CD4-positive, alpha-beta T cell treated with Interleukin-4 for 1 hour (primary cell): ENCODE data around the gene FABP3.
"Not testable (repeated sequence)": the region's sequence is repeated elsewhere in the genome, so short reads cannot be mapped to it uniquely, and the experiment has no call there.

Experiments
- DNase-seq, 2 donors: peaks; one replicate each; pipeline ENCODE4 v3.0.0-alpha.2; 2020 to 2022

Gene FABP3

GRCh38 chr1:31397360-31398095 lies 24.7 kb upstream of the FABP3 start:
- no peak for DNase-seq

DNA sequence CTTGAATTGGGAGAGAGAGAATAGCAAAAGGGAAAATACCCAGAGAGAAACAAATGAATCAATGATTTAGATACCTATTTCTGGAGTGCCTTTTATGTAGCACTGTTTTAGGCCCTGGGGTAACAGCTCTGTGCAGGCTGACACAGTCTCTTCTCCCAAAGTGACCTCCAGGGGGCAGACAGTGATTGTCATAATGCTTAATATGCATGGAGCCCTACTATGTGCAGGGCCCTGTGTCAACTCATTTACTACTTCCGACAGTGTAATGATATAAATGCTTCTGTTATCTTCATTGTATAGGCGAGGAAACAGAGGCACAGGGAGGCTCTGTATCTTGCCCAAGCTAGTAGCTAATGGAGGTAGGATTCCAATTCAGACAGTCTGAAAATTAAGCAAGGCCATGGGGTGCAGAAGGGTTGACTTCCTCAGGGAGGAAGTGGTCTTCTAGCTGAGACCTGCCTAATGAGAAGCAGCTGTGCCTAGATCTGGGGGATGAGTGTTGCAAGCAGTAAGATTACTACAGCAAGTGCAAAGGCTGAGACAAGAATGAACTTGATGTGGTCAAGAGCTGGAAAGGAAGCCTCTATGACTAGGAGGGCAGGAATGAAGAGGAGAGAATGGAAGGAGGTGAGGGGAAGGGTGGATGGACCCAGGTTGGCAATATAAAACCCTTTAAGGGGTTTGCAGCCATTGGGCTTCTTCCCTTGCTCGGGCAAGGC lies 23.9 kb upstream of the FABP3 start:
- DNase-seq: no peak

DNA sequence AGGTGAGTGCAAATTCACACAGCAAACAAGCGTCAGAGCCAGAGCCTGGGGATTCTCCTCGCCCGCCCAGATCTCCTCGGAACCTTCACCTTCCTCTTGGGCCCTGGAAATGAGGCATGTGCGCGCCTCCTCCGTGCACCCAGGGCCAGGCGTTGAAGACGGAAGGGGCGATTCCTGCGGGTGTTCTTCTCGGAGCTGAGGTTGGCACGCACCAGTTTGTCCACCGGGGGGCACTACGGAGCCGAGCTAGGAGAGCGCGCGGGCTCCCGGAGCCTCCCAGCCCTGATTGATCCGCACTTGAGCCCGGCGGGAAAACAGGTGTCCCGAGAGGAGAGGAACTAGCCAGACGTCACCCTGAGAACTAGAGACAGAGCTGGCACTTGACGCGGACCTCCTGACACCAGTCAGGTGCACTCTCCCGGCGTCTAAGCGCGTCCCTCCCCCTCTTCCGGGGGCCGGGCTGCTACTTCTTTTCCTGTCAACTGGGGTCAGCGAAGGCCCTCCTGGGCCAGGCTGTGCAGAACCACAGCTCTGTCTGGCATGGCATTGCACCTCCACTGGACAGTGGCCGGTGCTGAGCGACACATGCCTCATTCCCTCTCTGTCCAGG lies 21.8 kb upstream of the FABP3 start:
- DNase-seq: peak; percentile 70 to 71

DNA sequence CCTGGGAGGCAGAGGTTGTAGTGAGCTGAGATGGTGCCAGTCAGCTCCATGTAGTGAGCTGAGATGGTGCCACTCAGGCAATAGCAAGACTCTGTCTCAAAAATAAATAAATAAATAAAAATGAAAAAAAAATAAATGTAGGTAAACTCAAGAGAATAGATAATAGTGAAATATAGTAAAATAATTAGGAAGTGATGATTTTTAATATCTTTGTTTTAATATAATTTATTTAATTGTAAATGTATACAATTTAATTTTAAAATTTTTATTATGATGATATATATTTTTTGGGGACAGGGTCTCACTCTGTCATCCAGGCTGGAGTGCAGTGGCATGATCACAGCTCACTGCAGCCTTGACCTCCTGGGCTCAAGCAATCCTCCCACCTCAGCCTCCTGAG lies 20.6 kb upstream of the FABP3 start:
- DNase-seq: no peak

DNA sequence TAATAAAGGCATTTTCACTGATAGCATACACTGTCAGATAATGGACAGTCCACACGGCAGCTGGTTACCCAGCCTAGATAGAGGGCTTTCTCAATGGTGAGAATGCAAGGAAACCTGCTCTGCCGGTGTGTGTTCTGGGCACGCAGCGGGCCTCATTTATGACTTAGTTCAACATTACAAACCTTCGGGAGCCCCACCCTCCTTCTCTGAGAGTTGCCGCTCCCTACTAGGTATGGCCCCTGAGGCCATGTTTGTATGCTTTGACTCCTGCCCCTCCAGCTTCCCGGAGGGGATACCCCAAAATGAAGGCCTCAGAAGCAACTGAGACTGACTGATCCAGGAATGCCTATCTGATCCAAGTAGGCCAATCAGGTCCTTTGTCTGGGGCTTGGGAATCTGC lies 17.2 kb upstream of the FABP3 start:
- no peak for DNase-seq

- DNase-seq: no peak
Measured at GRCh38 chr1:31389616-31390015, 16.7 kb upstream of the FABP3 start.

- no peak for DNase-seq
Measured at GRCh38 chr1:31387612-31388011, 14.7 kb upstream of the FABP3 start.

DNA sequence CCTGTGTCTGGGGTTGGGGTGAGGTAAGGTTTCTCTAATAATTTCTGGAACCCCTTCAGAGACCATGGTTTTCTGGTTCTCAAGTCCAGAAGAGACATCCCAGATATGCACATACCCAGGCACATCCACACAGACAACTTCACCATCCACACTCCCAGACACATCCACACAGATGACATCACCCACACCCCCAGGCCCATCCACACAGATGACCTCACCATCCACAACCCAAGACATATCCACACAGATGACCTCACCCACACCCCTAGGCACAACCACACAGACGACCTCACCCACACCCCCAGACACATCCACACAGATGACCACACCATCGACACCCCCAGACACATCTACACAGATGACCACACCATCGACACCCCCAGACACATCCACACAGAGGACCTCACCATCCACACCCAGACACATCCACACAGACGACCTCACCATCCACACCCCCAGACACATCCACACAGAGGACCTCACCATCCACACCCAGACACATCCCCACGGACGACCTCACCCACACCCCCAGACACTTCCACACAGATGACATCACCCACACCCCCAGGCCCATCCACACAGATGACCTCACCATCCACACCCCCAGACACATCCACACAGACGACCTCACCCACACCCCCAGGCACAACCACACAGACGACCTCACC lies 13.8 kb upstream of the FABP3 start:
- DNase-seq: not testable (repeated sequence)

DNA sequence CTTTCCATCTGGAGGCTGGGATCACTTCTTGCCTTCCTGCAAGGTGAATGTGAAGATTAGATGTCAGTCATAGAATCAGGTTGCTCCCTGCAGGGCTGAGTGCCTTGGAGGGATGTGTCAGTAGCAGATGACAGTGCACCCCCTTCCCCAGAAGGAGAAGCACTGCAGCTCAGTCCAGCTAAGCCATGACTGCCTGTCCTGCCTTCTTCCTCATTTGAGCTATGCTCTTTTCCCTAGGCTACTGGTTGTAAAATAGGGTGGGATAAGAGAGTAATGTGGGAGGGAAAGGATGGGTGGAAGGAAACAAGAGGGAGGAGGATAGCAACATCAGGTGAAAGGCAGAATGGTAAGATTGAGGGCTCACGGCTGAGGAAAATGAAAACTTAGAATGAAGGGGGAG lies 11.1 kb upstream of the FABP3 start:
- DNase-seq: no peak

DNA sequence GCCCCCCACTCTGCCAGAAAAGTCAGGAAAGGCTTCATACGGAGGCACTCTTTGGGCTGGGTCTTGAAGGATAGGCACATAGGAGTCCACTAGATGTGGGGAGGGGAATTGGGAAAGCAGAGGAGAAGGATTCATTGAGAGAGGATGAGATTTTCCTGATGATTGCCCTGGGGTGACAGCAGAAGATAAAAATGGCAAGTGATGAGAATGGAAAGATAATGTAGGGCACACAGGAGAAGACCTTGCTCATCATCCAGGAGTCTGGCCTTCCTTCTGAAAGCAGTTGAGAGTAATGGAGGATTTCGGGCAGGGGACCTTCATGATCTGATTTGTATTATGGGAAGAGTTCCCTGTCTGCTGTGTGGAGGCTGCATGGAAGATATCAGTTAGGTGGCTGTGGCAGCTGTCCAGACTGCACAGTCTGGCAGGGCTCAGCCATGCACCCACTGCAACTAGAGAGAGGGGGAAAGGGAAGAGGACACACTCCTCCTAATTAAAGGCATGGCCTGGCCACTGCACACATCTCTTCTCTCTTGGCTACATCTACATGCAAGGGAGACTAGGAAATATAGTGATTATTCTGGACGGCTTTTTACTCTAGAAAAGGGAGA lies 9.6 kb upstream of the FABP3 start:
- no peak for DNase-seq

DNA sequence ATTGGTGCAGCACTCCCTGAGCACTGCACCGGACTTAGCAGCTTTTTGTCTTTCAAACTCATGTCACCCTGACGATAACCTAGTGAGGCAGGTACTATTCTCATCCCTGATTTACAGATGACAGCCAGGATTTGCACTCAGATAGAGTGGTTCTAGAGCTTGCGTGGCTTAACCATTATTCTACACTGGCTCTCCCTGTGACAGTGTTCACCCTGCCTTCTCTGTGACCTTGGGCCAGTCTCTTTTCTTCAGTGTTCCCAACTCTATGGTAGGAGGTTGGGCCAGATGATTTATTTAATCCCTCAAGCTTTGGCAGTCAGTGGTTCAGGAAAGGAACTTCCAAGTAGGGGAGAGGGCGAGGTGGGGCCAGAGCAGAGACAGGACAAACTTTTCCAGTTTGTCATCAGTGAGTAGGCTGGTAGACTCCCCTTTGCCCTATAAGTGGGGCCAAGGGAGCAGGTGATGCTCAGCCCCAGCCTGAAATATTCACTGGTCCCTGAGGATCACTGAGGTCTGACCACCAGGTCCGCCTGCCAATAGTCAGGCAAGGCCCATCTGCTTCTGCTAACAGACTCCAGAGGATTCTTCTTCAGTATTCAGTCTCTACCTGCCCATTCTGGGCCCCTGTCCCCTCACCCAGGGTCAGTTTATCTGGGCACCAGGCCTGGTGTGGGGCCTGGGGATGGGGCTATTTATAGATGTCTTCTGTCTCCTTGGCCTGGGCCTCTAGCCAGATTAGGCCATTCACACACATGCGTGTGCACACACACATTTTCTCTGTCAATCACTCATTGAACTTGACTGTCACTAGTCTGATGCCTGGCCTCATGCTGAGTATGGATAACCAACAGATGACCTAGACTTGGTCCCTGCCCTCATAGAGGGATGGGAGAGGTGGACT lies 8.8 kb upstream of the FABP3 start:
- no peak for DNase-seq

- DNase-seq: no peak
Measured at GRCh38 chr1:31380181-31380580, 7.3 kb upstream of the FABP3 start.

- no peak for DNase-seq
Measured at GRCh38 chr1:31378001-31378400, 5.1 kb upstream of the FABP3 start.

- DNase-seq: no peak
Measured at GRCh38 chr1:31377364-31377863, 4.5 kb upstream of the FABP3 start.

DNA sequence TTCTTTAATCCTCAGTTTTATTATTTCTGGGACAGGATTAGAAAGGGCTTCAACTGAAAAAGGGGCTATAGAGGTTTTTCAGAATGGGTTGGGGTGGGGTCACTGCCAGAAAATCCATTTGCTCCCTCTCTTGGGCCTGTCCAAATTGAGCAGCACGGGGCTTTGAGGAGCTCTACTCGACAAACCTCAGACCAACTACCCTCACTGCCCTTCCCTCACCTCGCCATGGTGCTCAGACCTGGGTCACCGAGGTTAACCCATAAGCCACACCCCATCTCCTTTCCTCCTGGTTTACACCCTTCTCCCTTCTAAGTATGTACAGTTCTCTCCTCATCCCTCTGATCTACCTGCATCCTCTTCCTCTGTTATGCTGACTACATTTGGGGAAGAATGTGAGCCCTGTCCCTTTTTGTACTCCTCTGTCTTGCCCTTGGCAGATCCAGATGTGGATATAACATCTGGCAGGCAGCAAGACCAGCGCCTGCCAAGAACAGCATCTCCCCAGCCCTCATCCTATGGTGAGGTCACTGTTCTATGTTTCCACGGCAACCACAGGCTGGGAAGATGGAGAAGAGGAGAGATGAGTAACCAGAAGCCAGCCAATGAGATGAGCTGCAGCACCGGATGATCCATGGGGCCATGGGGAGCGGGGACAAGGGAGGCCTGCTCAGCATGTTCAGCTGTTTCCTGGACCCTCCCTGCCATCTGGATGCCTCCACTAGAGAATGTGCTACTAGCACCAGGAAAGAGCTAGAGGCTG lies 3.7 kb upstream of the FABP3 start:
- no peak for DNase-seq

- no peak for DNase-seq
Measured at GRCh38 chr1:31374511-31375196, 1.8 kb upstream of the FABP3 start.

GRCh38 chr1:31373897-31374486 lies 1.1 kb upstream of the FABP3 start:
- DNase-seq: no peak

DNA sequence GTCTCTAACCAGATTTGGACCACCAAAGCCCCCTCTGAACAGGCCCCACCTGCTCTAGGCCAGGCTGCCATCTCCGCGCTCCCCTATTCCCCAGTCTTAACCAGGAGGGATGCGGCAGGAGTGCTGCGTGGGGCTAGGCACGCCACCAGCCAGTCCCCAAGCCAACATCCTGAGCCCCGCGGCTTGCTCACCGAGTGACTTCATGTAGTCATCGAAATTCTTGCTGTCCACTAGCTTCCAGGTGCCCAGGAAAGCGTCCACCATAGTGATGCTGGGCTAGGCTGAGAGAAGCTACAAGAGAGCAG lies 173 bp downstream of the FABP3 start:
- no peak for DNase-seq

- DNase-seq: no peak
Measured at GRCh38 chr1:31372051-31372450, 825 bp downstream of the FABP3 start.
